DOHH2 (cell line): ENCODE data around the gene POLA1.

ENCODE experiments used
- H3F3A ChIP-seq: fragments of 200-600 bp; sonication (generic), shearing (Covaris generic); 2 replicates; pipeline ENCODE4 v1.6.0; 2016; ENCODE audit warnings: antibody characterized with exemption, mild to moderate bottlenecking; ENCODE audit not compliant: control insufficient read depth, insufficient read depth
- H3K27ac ChIP-seq: fragments of 200-600 bp; sonication (generic); 2 replicates; pipeline ENCODE4 v1.5.1; 2014; ENCODE audit warnings: low read depth, mild to moderate bottlenecking, low read length, moderate library complexity
- H3K27me3 ChIP-seq: fragments of 200-600 bp; sonication (generic); 2 replicates; pipeline ENCODE4 v1.6.1; 2014; ENCODE audit warnings: mild to moderate bottlenecking, low read length, mixed read lengths; ENCODE audit not compliant: control insufficient read depth
- H3K36me3 ChIP-seq: fragments of 200-600 bp; sonication (generic); 2 replicates; pipeline ENCODE4 v1.6.1; 2014; ENCODE audit warnings: mild to moderate bottlenecking, low read length, moderate library complexity, mixed read lengths; ENCODE audit not compliant: control insufficient read depth
- H3K4me1 ChIP-seq: fragments of 200-600 bp; sonication (generic); 2 replicates; pipeline ENCODE4 v1.6.1; 2014; ENCODE audit warnings: mild to moderate bottlenecking, low read length, mixed read lengths; ENCODE audit not compliant: control insufficient read depth
- H3K4me2 ChIP-seq: fragments of 200-600 bp; sonication (generic); 2 replicates; pipeline ENCODE4 v1.6.0; 2014; ENCODE audit warnings: mild to moderate bottlenecking, low read length, moderate library complexity
- H3K4me3 ChIP-seq: fragments of 200-600 bp; sonication (generic); 2 replicates; pipeline ENCODE4 v1.5.1; 2014; ENCODE audit warnings: mild to moderate bottlenecking, low read length, mixed read lengths
- H3K79me2 ChIP-seq: fragments of 200-600 bp; sonication (generic); 2 replicates; pipeline ENCODE4 v1.6.1; 2014; ENCODE audit warnings: mild to moderate bottlenecking, low read length, mixed read lengths; ENCODE audit not compliant: control insufficient read depth
- H3K9me2 ChIP-seq: fragments of 200-600 bp; sonication (generic); replicated peaks from 2 replicates; pipeline ENCODE4 v1.6.1; 2014; ENCODE audit warnings: mild to moderate bottlenecking, low read length, mixed read lengths; ENCODE audit not compliant: control insufficient read depth
- H3K9me3 ChIP-seq: fragments of 200-600 bp; sonication (generic); 2 replicates; pipeline ENCODE4 v1.6.1; 2014; ENCODE audit warnings: antibody characterized with exemption, low read length, mixed read lengths; ENCODE audit not compliant: control insufficient read depth, insufficient read depth
- H4K20me1 ChIP-seq: fragments of 200-600 bp; sonication (generic); 2 replicates; pipeline ENCODE4 v1.6.0; 2014; ENCODE audit warnings: low read depth, mild to moderate bottlenecking, antibody characterized with exemption, low read length, moderate library complexity; ENCODE audit not compliant: control insufficient read depth, insufficient read depth
- CTCF ChIP-seq: fragments of 200-600 bp; sonication (generic); IDR thresholded peaks from one replicate; pipeline ENCODE4 v1.5.1; 2014; ENCODE audit warnings: antibody characterized with exemption, mild to moderate bottlenecking, low read depth, low read length; ENCODE audit not compliant: poor library complexity, severe bottlenecking
- EZH2phosphoT487 ChIP-seq: fragments of 200-600 bp; sonication (generic); IDR thresholded peaks from 2 replicates; pipeline ENCODE4 v1.6.1; 2017; ENCODE audit warnings: borderline replicate concordance, mild to moderate bottlenecking, antibody characterized with exemption, low read length, moderate library complexity, mixed read lengths

The POLA1 gene

GRCh38 chrX:24902806-24903205 is 209.1 kb downstream of the POLA1 start:
- no peaks in the 10 kb centered on the region for H3F3A ChIP-seq
- no peak overlapping the region for H3K4me2 ChIP-seq
- TF ChIP-seq CTCF = no peak
- no peak for TF ChIP-seq EZH2phosphoT487
- H3K79me2 ChIP-seq = no peaks in the 10 kb centered on the region
- no peaks in the 10 kb centered on the region for H4K20me1 ChIP-seq
- peaks cover 20% of the 10 kb centered on the region for H3K36me3 ChIP-seq
- H3K27ac ChIP-seq = no peak overlapping the region
- no peaks in the 10 kb centered on the region for H3K4me1 ChIP-seq
- H3K4me3 ChIP-seq = no peak overlapping the region
- no peaks in the 10 kb centered on the region for H3K27me3 ChIP-seq
- no peaks in the 10 kb centered on the region for H3K9me2 ChIP-seq
- H3K9me3 ChIP-seq = no peaks in the 10 kb centered on the region

- no peaks in the 10 kb centered on the region for H3K36me3 ChIP-seq
- H3K4me1 ChIP-seq = no peaks in the 10 kb centered on the region
- no peak overlapping the region for H3K27ac ChIP-seq
- TF ChIP-seq EZH2phosphoT487 (no peak), CTCF (no peak)
- H3K4me2 ChIP-seq = no peak overlapping the region
- no peaks in the 10 kb centered on the region for H3F3A ChIP-seq
- H3K4me3 ChIP-seq = no peak overlapping the region
- no peaks in the 10 kb centered on the region for H3K9me2 ChIP-seq
- no peaks in the 10 kb centered on the region for H3K79me2 ChIP-seq
- no peaks in the 10 kb centered on the region for H3K27me3 ChIP-seq
- no peaks in the 10 kb centered on the region for H4K20me1 ChIP-seq
- H3K9me3 ChIP-seq = no peaks in the 10 kb centered on the region
Observed at GRCh38 chrX:24918715-24919114, 225.0 kb downstream of the POLA1 start.

GRCh38 chrX:24920769-24921168 is 227.1 kb downstream of the POLA1 start:
- Histone ChIP-seq H3K36me3 (no peaks in the 10 kb centered on the region), H3F3A (no peaks in the 10 kb centered on the region), H3K4me1 (no peaks in the 10 kb centered on the region), H4K20me1 (no peaks in the 10 kb centered on the region), H3K9me2 (no peaks in the 10 kb centered on the region), H3K27me3 (no peaks in the 10 kb centered on the region), H3K27ac (no peak overlapping the region), H3K79me2 (no peaks in the 10 kb centered on the region), H3K9me3 (no peaks in the 10 kb centered on the region), H3K4me3 (no peak overlapping the region), H3K4me2 (no peak overlapping the region)
- no peak for TF ChIP-seq CTCF
- TF ChIP-seq EZH2phosphoT487 = no peak

- H3K36me3 ChIP-seq = no peaks in the 10 kb centered on the region; the same call in 1 of the 2 replicates
Observed at GRCh38 chrX:24925430-24925829, 231.7 kb downstream of the POLA1 start.

More at GRCh38 chrX:24925430-24925829, 231.7 kb downstream of the POLA1 start:
- TF ChIP-seq CTCF (no peak), EZH2phosphoT487 (no peak)
- Histone ChIP-seq H4K20me1 (no peaks in the 10 kb centered on the region), H3K27ac (no peak overlapping the region), H3K27me3 (no peaks in the 10 kb centered on the region), H3F3A (no peaks in the 10 kb centered on the region), H3K9me3 (no peaks in the 10 kb centered on the region), H3K4me1 (no peaks in the 10 kb centered on the region), H3K4me2 (no peak overlapping the region), H3K9me2 (no peaks in the 10 kb centered on the region), H3K79me2 (no peaks in the 10 kb centered on the region), H3K4me3 (no peak overlapping the region)
